ENCODE results near the gene ALG1L2.
"Not testable (repeated sequence)": the region's sequence is repeated elsewhere in the genome, so short reads cannot be mapped to it uniquely, and the experiment has no call there.

Gene ALG1L2

GRCh38 chr3:130136337-130136736 lies 54.7 kb downstream of the ALG1L2 start:
- DNase-seq = not testable (repeated sequence)

- DNase-seq = not testable (repeated sequence)
Measured at GRCh38 chr3:130137685-130138084, 56.1 kb downstream of the ALG1L2 start.

GRCh38 chr3:130138992-130139391 lies 57.4 kb downstream of the ALG1L2 start:
- not testable (repeated sequence) for DNase-seq

- DNase-seq = not testable (repeated sequence)
Measured at GRCh38 chr3:130140756-130141155, 59.1 kb downstream of the ALG1L2 start.

GRCh38 chr3:130143648-130144327 lies 62.2 kb downstream of the ALG1L2 start:
- not testable (repeated sequence) for DNase-seq

- not testable (repeated sequence) for DNase-seq
Measured at GRCh38 chr3:130144328-130144650, 62.7 kb downstream of the ALG1L2 start.

- not testable (repeated sequence) for DNase-seq
Measured at GRCh38 chr3:130145456-130145855, 63.8 kb downstream of the ALG1L2 start.

- DNase-seq = not testable (repeated sequence)
Measured at GRCh38 chr3:130146465-130146864, 64.8 kb downstream of the ALG1L2 start.
